WI38 (cell line): ENCODE data around the gene PCDHB7.
"Not testable (repeated sequence)": the region's sequence is repeated elsewhere in the genome, so short reads cannot be mapped to it uniquely, and the experiment has no call there.

Experiments used
- H3K4me3 ChIP-seq: 2 replicates; pipeline ENCODE4 v1.5.1; 2011; ENCODE audit warnings: low read depth, mild to moderate bottlenecking, control low read depth, low read length
- TF ChIP-seq, protein P1 (sequence below): IDR thresholded peaks from 2 replicates; pipeline ENCODE4 v1.5.1; 2012; ENCODE audit warnings: low read depth, mild to moderate bottlenecking, control low read depth, low read length

Gene PCDHB7

DNA sequence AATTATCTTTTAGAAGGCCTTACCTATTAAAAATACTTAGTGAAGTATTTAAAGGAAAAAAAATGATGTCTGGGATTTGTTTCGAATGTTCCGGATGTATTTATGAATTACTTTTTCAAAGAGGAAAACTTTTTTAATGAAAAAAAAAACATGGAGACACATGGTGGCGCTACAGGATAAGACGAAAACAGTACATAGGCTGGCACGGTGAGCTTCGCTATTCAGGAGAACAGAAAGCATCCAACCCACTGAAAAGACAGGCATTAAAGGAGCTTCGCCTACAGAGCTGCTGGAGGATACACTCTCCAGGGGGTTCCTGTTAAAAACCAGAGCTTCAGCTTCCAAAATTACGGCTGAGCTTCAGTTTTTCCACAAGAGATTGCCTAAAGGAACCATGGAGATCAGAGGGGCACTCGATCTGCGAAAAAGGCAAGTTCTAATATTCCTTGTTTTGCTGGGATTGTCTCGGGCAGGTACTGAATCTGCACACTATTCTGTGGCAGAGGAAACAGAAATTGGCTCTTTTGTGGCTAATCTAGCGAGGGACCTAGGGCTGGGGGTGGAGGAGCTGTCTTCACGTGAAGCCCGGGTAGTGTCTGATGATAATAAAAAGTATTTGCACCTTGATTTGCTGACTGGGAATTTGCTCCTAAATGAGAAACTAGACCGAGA, 50.8 kb downstream of the PCDHB7 start, which contains the start of gene PCDHB14:
PCDHB14 (plus strand) TSS at position 232 of the 672 bp plus-strand sequence; CDS start at position 395, 163 bp downstream.
- H3K4me3 ChIP-seq, result peak within 1 kb of the TSS; percentile 59
- TF ChIP-seq, protein P1, sequence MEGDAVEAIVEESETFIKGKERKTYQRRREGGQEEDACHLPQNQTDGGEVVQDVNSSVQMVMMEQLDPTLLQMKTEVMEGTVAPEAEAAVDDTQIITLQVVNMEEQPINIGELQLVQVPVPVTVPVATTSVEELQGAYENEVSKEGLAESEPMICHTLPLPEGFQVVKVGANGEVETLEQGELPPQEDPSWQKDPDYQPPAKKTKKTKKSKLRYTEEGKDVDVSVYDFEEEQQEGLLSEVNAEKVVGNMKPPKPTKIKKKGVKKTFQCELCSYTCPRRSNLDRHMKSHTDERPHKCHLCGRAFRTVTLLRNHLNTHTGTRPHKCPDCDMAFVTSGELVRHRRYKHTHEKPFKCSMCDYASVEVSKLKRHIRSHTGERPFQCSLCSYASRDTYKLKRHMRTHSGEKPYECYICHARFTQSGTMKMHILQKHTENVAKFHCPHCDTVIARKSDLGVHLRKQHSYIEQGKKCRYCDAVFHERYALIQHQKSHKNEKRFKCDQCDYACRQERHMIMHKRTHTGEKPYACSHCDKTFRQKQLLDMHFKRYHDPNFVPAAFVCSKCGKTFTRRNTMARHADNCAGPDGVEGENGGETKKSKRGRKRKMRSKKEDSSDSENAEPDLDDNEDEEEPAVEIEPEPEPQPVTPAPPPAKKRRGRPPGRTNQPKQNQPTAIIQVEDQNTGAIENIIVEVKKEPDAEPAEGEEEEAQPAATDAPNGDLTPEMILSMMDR, result no peak

DNA sequence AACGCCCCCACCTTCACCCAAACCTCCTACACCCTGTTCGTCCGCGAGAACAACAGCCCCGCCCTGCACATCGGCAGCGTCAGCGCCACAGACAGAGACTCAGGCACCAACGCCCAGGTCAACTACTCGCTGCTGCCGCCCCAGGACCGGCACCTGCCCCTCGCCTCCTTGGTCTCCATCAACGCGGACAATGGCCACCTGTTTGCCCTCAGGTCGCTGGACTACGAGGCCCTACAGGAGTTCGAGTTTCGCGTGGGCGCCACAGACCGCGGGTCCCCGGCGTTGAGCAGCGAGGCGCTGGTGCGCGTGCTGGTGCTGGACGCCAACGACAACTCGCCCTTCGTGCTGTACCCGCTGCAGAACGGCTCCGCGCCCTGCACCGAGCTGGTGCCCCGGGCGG, 52.4 kb downstream of the PCDHB7 start:
- not testable (repeated sequence) for H3K4me3 ChIP-seq

GRCh38 chr5:141225421-141225820, 53.0 kb downstream of the PCDHB7 start:
- not testable (repeated sequence) for H3K4me3 ChIP-seq
